ENCODE data around the gene PRDM10. TPM values are rescaled to one million over a fixed set of nuclear protein-coding genes. Genes with fewer than 3 reads are reported as not detected.

The PRDM10 gene
- total RNA-seq, 4 donors from 2014 or later, result 7.8 to 18.6 (median 9.7) TPM

GRCh38 chr11:129896062-129896461 lies 106.6 kb downstream of the PRDM10 start:
- H3K4me1 ChIP-seq, result peaks cover 5 to 6% of the 10 kb centered on the region in 2 donors
- WGBS, 2 donors, result 69 to 71% methylated on average over 9 of the region's 9 CpGs
- peaks cover 0 to 7% of the 10 kb centered on the region in 2 donors for H3K36me3 ChIP-seq
- H3K27ac ChIP-seq, result peak overlapping the region in 2 of 3 donors; percentile 82 to 88
- intact Hi-C loops (cut with DNase I), result no loop called here
- H3K9me3 ChIP-seq, result no peaks in the 10 kb centered on the region
- TF ChIP-seq CTCF (IDR thresholded peaks at IDR 0.05) (no peak), POLR2A (IDR thresholded peaks at IDR 0.05) (no peak)
- peak overlapping the region in 1 of 3 donors; percentile 94 for H3K4me3 ChIP-seq (replicated peaks in 1 of 3)
- peak in 1 of 2 donors; percentile 20 for DNase-seq
- no peaks in the 10 kb centered on the region for H3K27me3 ChIP-seq

- TF ChIP-seq CTCF (IDR thresholded peaks at IDR 0.05), result peak in 2 of 6 experiments; percentile 27 to 29
- TF ChIP-seq POLR2A (IDR thresholded peaks at IDR 0.05), result peak in 1 of 2 donors; percentile 84
- WGBS, 2 donors, result 2% methylated on average over 26 to 47 of the region's 77 CpGs
- intact Hi-C loops (cut with DNase I), result no loop called here
- no peaks in the 10 kb centered on the region for H3K27me3 ChIP-seq
- H3K36me3 ChIP-seq, result peaks cover 0 to 7% of the 10 kb centered on the region in 2 donors
- DNase-seq, result peak; percentile 83 to 84
- H3K4me3 ChIP-seq (replicated peaks in 1 of 3), result peak within 1 kb of the TSS; percentile 60 to 94 (median 64)
- peaks cover 5 to 6% of the 10 kb centered on the region in 2 donors for H3K4me1 ChIP-seq
- peak within 1 kb of the TSS; percentile 36 to 88 (median 82) for H3K27ac ChIP-seq
- no peaks in the 10 kb centered on the region for H3K9me3 ChIP-seq
These were observed 107.3 kb downstream of the PRDM10 start, which contains the start of gene NFRKB for GRCh38 chr11:129895126-129896041. TSS of gene NFRKB (minus strand) at chr11:129895578. CDS start at chr11:129892849, 2,729 bp downstream.

DNA sequence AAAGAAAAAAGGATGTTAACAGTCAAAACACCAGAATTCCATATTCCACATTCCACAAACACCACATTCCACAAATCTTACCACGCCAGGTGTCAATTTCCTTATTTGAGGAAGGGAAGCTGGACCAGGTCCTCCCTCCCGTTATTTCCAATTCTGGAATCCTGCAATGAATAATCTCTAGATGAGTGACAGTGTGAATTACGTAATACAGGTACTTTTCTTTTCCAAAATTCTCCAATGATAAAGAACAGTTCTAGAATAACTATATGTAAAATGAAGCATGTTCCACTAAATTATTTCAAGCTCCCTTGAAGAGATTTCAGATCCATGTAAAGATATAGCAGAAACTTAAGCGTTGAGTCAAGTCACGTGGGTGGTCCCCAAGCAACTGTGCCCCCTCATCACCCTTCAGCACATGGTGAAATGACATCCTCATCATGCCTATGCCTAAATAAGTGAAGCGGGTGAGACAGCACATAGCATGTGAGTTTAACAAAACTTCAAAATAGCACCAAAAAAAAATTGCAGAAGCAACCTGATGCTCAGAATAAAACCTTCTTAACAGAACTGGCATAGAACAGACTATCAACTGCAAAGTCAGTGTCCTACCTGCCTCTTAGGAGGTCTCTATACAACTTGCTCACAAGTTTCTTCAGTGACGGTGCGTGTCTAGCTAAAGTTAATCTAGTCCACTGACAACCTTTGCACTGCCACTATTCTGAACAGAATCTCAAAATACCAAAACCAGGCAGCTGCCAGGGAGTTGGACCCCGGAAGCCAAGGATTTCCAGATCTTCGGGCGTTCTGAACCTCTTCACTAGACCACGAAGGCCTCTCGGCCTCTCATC lies 108.1 kb downstream of the PRDM10 start:
- no peak for DNase-seq
- Histone ChIP-seq H3K4me1 (peaks cover 5 to 6% of the 10 kb centered on the region in 2 donors), H3K27ac (peak overlapping the region; percentile 36 to 88 (median 82)), H3K36me3 (peaks cover 0 to 7% of the 10 kb centered on the region in 2 donors), H3K9me3 (no peaks in the 10 kb centered on the region), H3K4me3 (replicated peaks in 1 of 3) (peak overlapping the region; percentile 60 to 94 (median 64)), H3K27me3 (no peaks in the 10 kb centered on the region)
- intact Hi-C loops (cut with DNase I), result no loop called here
- 29% methylated on average over 13 of the region's 13 CpGs for WGBS, 2 donors
- TF ChIP-seq CTCF (IDR thresholded peaks at IDR 0.05) (no peak), POLR2A (IDR thresholded peaks at IDR 0.05) (no peak)

DNA sequence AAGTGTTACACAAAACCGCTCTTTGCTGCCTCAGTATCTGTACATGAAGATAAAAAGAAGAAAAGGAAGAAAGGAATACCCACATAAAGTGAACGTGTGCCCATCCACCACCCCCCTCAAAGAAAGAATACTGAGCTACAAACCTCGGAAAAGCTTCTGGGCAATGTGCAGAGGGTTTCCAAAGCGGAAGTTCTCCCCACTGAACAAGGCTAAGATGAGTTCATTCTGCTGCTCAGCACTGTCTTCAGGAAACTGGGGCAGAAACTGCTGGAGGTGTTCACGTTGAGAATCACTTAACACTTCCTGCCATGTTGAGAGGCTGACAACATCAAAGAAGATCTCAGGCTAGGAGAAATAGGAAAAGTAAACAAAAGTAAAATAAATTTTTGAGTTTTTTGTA lies 114.2 kb downstream of the PRDM10 start:
- Histone ChIP-seq H3K36me3 (peaks cover 47 to 58% of the 10 kb centered on the region in 2 donors), H3K4me3 (replicated peaks in 1 of 3) (no peak overlapping the region), H3K27me3 (no peaks in the 10 kb centered on the region), H3K9me3 (no peaks in the 10 kb centered on the region), H3K4me1 (no peaks in the 10 kb centered on the region), H3K27ac (no peak overlapping the region)
- intact Hi-C loops (cut with DNase I), result no loop called here
- TF ChIP-seq CTCF (IDR thresholded peaks at IDR 0.05) (no peak), POLR2A (IDR thresholded peaks at IDR 0.05) (no peak)
- WGBS, 2 donors, result 88 to 91% methylated on average over 5 of the region's 5 CpGs
- DNase-seq, result no peak
